IPS DF 4.7 (cell line): ENCODE measurements around the gene HRAS.
"Not testable (repeated sequence)": the region's sequence is repeated elsewhere in the genome, so short reads cannot be mapped to it uniquely, and the experiment has no call there.

Experiments used
- DNase-seq: peaks from one replicate; pipeline ENCODE4 v3.0.0-alpha.2; 2013; ENCODE audit warnings: low spot score; ENCODE audit errors: extremely low read depth

HRAS gene

GRCh38 chr11:535519-536454, at the start of gene HRAS:
Gene HRAS (minus strand): TSS chr11:535576.
- no peak for DNase-seq

- DNase-seq: no peak
These were observed 48.9 kb upstream of the HRAS start for GRCh38 chr11:584287-584686.

- DNase-seq: no peak
These were observed 46.4 kb upstream of the HRAS start for GRCh38 chr11:581752-582151.

- no peak for DNase-seq
These were observed 46.0 kb upstream of the HRAS start for GRCh38 chr11:581342-581741.

- no peak for DNase-seq
These were observed 44.6 kb upstream of the HRAS start for GRCh38 chr11:579830-580601.

- no peak for DNase-seq
These were observed 43.1 kb upstream of the HRAS start for GRCh38 chr11:578276-579035.

GRCh38 chr11:577611-577894, 42.2 kb upstream of the HRAS start:
- DNase-seq: no peak

GRCh38 chr11:576811-577610, 41.6 kb upstream of the HRAS start:
- DNase-seq: no peak

GRCh38 chr11:575996-576768, 40.8 kb upstream of the HRAS start, which contains the start of gene PHRF1:
Gene PHRF1 (plus strand): TSS chr11:576470. CDS start chr11:581513, 5,043 bp downstream.
- DNase-seq: no peak

GRCh38 chr11:575313-575995, 40.1 kb upstream of the HRAS start:
- DNase-seq: no peak

- no peak for DNase-seq
These were observed 39.4 kb upstream of the HRAS start for GRCh38 chr11:574632-575312.

GRCh38 chr11:574031-574570, 38.7 kb upstream of the HRAS start:
- not testable (repeated sequence) for DNase-seq

- no peak for DNase-seq
These were observed 37.9 kb upstream of the HRAS start for GRCh38 chr11:573146-573759.

GRCh38 chr11:571802-572185, 36.4 kb upstream of the HRAS start:
- no peak for DNase-seq

- DNase-seq: no peak
These were observed 33.9 kb upstream of the HRAS start for GRCh38 chr11:569158-569885.

- DNase-seq: no peak
These were observed 33.2 kb upstream of the HRAS start for GRCh38 chr11:568306-569157.
